Neural crest cell (in vitro differentiated cells): Measurements from ENCODE around the gene RALY. TPM values are rescaled to one million over a fixed set of nuclear protein-coding genes. Genes with fewer than 3 reads are reported as not detected.

Experiments used
- DNase-seq: peaks from one replicate; pipeline ENCODE4 v3.0.0; 2021; ENCODE audit warnings: low read depth, mixed read lengths, low spot score
- H3K27ac Mint-ChIP-seq: one replicate; pipeline ENCODE4 v1.8.0; 2021; ENCODE audit warnings: mild to moderate bottlenecking, mixed read lengths; ENCODE audit not compliant: unreplicated experiment
- H3K27me3 Mint-ChIP-seq: 2 replicates; pipeline ENCODE4 v1.8.0; 2021; ENCODE audit warnings: low read depth, mild to moderate bottlenecking, mixed read lengths
- H3K36me3 Mint-ChIP-seq: 2 replicates; pipeline ENCODE4 v1.8.0; 2021; ENCODE audit warnings: low read depth, mild to moderate bottlenecking, mixed read lengths
- H3K4me1 Mint-ChIP-seq: 2 replicates; pipeline ENCODE4 v1.8.0; 2021; ENCODE audit warnings: mixed read lengths
- H3K4me3 Mint-ChIP-seq: one replicate; pipeline ENCODE4 v1.8.0; 2021; ENCODE audit warnings: mild to moderate bottlenecking, mixed read lengths
- H3K9me3 Mint-ChIP-seq: 2 replicates; pipeline ENCODE4 v1.8.0; 2021; ENCODE audit warnings: mixed read lengths
- CTCF ChIP-seq: fragments of 200-600 bp; sonication (generic); conservative IDR thresholded peaks from 2 replicates; pipeline ENCODE4 v1.5.0; 2021; ENCODE audit warnings: antibody characterized with exemption, mild to moderate bottlenecking
- total RNA-seq: library from RNA; stranded (reverse); gene quantifications from 2 replicates; pipeline ENCODE4 v1.2.1, GENCODE V29; 2021

RALY gene
- total RNA-seq, 1 donor from 2014 or later, result 313 TPM

- Mint-ChIP-seq H3K27ac (no peak overlapping the region), H3K4me1 (no peaks in the 10 kb centered on the region), H3K36me3 (no peaks in the 10 kb centered on the region), H3K9me3 (no peaks in the 10 kb centered on the region), H3K27me3 (peaks cover 10% of the 10 kb centered on the region), H3K4me3 (no peak overlapping the region)
- no peak for DNase-seq
- TF ChIP-seq CTCF, result no peak
These were observed 126.5 kb downstream of the RALY start for GRCh38 chr20:34120213-34120612.

- Mint-ChIP-seq H3K4me3 (no peak overlapping the region), H3K27ac (no peak overlapping the region)
- DNase-seq, result no peak
These were observed 128.7 kb downstream of the RALY start for GRCh38 chr20:34122274-34122980.

DNA sequence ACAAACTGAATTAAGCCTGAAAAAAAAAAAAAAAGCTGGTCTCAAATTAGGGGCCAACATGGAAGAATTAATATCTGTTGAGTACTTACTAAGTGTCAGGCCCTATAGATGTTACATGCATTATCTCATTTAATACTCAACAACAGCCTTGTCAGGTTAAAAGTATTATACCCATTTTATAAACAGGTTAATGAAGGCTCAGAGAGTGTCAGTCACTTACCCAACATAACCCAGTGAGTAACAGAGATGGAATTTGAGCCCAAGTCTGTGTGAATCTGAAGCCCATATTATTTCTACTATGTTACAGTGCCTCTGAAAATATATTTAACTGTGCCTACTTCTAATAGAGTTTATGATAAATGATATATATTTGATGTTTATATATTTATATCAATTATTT is 129.6 kb downstream of the RALY start:
- no peak for TF ChIP-seq CTCF
- H3K4me3 Mint-ChIP-seq, result no peak overlapping the region
- H3K27ac Mint-ChIP-seq, result no peak overlapping the region
- no peak for DNase-seq
- H3K36me3 Mint-ChIP-seq, result no peaks in the 10 kb centered on the region
- H3K4me1 Mint-ChIP-seq, result no peaks in the 10 kb centered on the region
- H3K9me3 Mint-ChIP-seq, result no peaks in the 10 kb centered on the region
- H3K27me3 Mint-ChIP-seq, result peaks cover 15% of the 10 kb centered on the region

More at GRCh38 chr20:34122274-34122980, 128.7 kb downstream of the RALY start:
- H3K36me3 Mint-ChIP-seq, result no peaks in the 10 kb centered on the region
- H3K9me3 Mint-ChIP-seq, result no peaks in the 10 kb centered on the region
- peaks cover 10% of the 10 kb centered on the region for H3K27me3 Mint-ChIP-seq
- no peaks in the 10 kb centered on the region for H3K4me1 Mint-ChIP-seq
- no peak for TF ChIP-seq CTCF

DNA sequence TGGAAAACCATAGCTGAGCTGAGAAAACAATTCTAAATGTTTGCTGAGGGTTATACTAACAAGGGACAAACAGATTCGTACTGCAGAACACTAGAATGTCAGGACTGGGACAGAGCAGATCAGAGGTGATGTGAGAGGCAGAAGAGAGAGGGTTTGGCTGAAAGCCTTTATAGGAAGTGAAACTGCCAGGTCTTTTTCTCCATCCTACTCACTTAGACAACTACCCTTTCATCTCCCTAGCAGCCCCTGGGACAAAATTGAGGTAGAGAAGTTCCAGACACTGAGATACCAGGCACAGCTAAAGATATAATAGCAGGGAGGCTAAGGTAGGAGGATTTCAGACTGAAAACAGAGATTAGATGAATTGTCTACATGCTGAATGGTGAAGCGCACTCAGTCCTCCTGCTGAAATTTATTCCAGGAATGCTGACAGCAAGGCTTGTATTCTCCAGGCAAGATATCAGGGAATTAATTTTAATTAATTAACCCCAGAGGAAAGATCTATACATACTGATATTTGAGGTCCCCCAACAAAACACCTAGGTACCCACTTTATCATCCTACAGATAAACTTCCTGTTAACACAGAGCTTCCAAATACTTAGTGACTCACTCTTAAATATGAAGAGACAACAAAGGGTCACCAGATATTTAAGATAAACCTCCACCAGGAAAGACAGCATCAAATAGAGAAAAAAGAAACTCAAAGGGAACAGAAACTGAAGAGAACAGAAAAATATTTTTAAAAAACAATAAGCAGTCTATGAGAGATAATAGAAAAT is 130.9 kb downstream of the RALY start:
- Mint-ChIP-seq H3K4me1 (peaks cover 3% of the 10 kb centered on the region), H3K27me3 (peaks cover 12% of the 10 kb centered on the region), H3K36me3 (no peaks in the 10 kb centered on the region), H3K27ac (no peak overlapping the region), H3K4me3 (no peak overlapping the region), H3K9me3 (no peaks in the 10 kb centered on the region)
- no peak for TF ChIP-seq CTCF
- no peak for DNase-seq

DNA sequence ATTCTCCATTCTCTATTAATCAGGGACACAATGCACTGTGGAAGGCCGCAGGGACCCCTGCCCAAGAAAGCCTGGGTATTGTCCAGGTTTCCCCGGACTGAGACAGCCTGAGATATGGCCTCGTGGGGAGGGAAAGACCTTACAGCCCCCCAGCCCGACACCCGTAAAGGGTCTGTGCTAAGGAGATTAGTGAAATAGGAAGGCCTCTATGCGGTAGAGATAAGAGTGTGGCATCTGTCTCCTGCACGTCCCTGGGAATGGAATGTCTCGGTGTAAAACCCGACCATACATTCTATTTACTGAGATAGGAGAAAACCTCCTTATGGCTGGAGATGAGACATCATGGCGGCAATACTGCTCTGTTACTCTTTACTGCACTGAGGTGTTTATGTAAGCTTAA is 134.1 kb downstream of the RALY start:
- H3K4me3 Mint-ChIP-seq, result no peak overlapping the region

More for the DNA sequence above, 134.1 kb downstream of the RALY start:
- Mint-ChIP-seq H3K9me3 (peaks cover 5% of the 10 kb centered on the region), H3K36me3 (peaks cover 4% of the 10 kb centered on the region), H3K4me1 (peaks cover 3% of the 10 kb centered on the region), H3K27me3 (peaks cover 16% of the 10 kb centered on the region), H3K27ac (no peak overlapping the region)
- no peak for DNase-seq
- no peak for TF ChIP-seq CTCF
